Colonic mucosa (tissue), 4 donors: ENCODE data around the gene AK1. TPM values are rescaled to one million over a fixed set of nuclear protein-coding genes. Genes with fewer than 3 reads are reported as not detected.
"Not testable (repeated sequence)": the region's sequence is repeated elsewhere in the genome, so short reads cannot be mapped to it uniquely, and the experiment has no call there.

Experiments
- DNase-seq: peaks from one replicate; pipeline ENCODE4 v3.0.0-alpha.2; 2020
- H3K27ac ChIP-seq: fragments of 200-600 bp; one replicate; pipeline ENCODE4 v1.8.0; 2021
- H3K27me3 ChIP-seq: fragments of 200-600 bp; one replicate; pipeline ENCODE4 v1.8.0; 2021
- H3K36me3 ChIP-seq: fragments of 200-600 bp; one replicate; pipeline ENCODE4 v1.8.0; 2021
- H3K4me1 ChIP-seq: fragments of 200-600 bp; one replicate; pipeline ENCODE4 v1.8.0; 2021; ENCODE audit warnings: mild to moderate bottlenecking
- H3K4me3 ChIP-seq: fragments of 200-600 bp; one replicate; pipeline ENCODE4 v1.8.0; 2021
- H3K9ac ChIP-seq, 2 donors: one replicate each; pipeline ENCODE4 v1.7.0; 2013; ENCODE audit warnings: control low read depth in 2 of 2, low read depth in 2 of 2, low read length in 2 of 2
- H3K9me3 ChIP-seq: fragments of 200-600 bp; one replicate; pipeline ENCODE4 v1.8.0; 2021
- intact Hi-C: fragments of 100-400 bp; cut with DNase I; formaldehyde crosslinking; loops from one replicate; pipeline ENCODE4 v1.14.1; 2022
- total RNA-seq, 2 donors: library from RNA; stranded (reverse); fragmentation: NEBNext Ultra II Directional in 1 of 2; extraction: Animal tissue kit (Norgen Biotek cat#: 25700) in 1 of 2; gene quantifications; one replicate each; pipeline ENCODE4 v1.2.1, GENCODE V29; 2021
- TF ChIP-seq, protein P1 (sequence below): fragments of 200-600 bp; IDR thresholded peaks from one replicate; pipeline ENCODE4 v1.8.0; 2022; ENCODE audit warnings: antibody characterized with exemption, mild to moderate bottlenecking
- donor health status: healthy.
- donor health status: DM: no; HTN: no; CAD: no.
- donor health status: DM: no; HTN: no; CAD: no.

The AK1 gene
- total RNA-seq, 2 donors from 2014 or later = 159 to 166 TPM

DNA sequence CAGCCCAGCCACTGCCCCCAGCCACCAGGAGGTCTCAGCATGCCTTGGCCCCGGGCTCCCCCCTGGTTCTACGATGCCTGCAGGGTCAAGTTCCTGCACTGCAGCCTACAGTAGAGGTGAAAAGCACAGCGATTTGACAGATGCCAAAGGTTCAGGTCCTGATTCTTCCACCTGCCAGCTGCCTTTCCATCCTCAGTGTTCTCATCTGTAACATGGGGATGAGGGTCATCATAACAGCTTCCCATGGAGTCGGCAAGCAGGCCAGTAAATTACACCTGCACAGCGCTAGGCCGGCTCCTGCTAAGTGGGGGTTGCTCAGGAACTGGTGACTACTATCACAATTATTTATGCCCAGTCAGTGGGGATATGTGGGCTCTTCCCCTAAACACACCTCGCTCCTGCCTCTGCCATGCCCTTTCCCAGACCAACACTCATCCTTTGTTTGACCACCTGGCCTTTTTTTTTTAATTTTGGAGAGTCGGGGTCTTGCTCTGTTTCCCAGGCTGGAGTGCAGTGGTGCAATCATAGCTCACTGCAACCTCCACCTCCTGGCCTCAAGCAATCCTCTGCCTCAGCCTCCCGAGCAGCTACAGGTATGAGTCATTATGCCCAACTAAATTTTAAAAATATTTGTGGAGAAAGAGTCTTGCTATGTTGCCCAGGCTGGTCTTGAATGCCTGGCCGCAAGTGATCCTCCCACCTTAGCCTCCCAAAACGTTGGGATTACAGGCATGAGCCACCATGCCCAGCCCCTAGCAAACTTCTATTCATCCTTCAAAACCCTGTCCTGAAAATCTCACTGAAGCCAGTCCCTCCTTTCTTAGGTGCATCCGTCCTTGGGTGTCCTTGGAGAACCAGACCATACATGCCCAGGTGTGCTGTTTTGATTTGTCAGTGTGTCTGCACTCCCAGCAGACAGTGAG lies 29.4 kb downstream of the AK1 start:
- Histone ChIP-seq H3K27me3 (no peaks in the 10 kb centered on the region), H3K9ac (no peak overlapping the region), H3K36me3 (no peaks in the 10 kb centered on the region), H3K4me1 (no peaks in the 10 kb centered on the region), H3K9me3 (peaks cover 3% of the 10 kb centered on the region), H3K4me3 (no peak overlapping the region), H3K27ac (no peak overlapping the region)
- intact Hi-C loops = no loop called here
- DNase-seq = no peak
- TF ChIP-seq, protein P1, sequence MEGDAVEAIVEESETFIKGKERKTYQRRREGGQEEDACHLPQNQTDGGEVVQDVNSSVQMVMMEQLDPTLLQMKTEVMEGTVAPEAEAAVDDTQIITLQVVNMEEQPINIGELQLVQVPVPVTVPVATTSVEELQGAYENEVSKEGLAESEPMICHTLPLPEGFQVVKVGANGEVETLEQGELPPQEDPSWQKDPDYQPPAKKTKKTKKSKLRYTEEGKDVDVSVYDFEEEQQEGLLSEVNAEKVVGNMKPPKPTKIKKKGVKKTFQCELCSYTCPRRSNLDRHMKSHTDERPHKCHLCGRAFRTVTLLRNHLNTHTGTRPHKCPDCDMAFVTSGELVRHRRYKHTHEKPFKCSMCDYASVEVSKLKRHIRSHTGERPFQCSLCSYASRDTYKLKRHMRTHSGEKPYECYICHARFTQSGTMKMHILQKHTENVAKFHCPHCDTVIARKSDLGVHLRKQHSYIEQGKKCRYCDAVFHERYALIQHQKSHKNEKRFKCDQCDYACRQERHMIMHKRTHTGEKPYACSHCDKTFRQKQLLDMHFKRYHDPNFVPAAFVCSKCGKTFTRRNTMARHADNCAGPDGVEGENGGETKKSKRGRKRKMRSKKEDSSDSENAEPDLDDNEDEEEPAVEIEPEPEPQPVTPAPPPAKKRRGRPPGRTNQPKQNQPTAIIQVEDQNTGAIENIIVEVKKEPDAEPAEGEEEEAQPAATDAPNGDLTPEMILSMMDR = no peak

DNA sequence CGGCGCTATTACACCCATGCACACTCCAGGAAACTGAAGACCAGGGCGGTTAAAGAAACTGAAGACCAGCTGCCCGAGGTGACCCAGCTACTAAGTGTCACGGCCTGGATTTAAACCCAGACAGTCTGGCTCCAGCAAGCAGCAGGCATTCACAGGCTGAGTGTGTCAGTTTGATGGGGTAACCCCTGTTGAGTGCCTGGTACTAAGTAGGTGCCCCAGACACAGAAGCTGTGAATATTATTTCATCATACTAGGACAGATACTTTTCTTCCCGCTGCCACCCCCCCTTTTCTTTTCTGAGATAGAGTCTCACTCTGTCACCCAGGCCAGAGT lies 30.3 kb downstream of the AK1 start:
- Histone ChIP-seq H3K27ac (no peak overlapping the region), H3K36me3 (no peaks in the 10 kb centered on the region), H3K9ac (peak overlapping the region; percentile 24 to 46), H3K4me1 (no peaks in the 10 kb centered on the region), H3K27me3 (no peaks in the 10 kb centered on the region), H3K4me3 (no peak overlapping the region), H3K9me3 (peaks cover 3% of the 10 kb centered on the region)
- no peak for DNase-seq
- intact Hi-C loops = no loop called here
- TF ChIP-seq, protein P1 = no peak

DNA sequence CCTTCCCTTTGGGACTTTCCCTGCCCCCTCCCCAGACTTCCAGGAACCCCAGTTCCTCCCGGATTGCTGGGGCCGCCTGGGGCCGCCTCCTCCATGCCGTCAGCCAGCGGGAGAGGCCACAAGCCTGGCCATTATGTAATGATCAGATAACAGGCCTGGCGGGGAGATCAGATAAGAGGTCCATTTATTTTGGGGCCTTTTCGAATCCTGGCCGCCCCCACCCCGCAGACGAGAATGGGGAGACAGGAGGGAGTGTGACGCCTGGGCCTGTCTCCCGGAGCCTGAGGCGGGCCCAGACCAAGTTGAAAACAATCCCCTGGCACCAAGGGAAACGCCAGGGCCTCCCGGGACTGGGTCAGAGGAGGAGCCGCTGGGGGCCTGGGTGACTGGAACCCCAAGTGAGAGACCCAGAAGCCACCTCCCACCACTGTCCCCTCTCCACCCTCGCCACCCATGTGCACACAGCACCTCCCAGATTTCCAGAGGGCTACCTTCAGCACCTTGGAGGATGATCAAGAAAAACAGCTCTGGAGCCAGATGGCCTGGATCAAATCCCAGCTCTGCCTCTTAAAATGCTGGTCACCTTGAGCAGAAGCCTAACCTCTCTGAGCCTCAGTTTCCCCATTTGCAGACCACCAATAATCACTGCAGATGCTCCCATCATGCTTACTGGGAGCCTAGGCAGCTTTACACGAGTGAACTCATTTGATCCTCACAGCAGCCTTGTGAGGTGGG lies 30.9 kb downstream of the AK1 start:
- TF ChIP-seq, protein P1 = no peak
- Histone ChIP-seq H3K36me3 (no peaks in the 10 kb centered on the region), H3K9ac (peak overlapping the region; percentile 24 to 46), H3K27ac (no peak overlapping the region), H3K27me3 (no peaks in the 10 kb centered on the region), H3K4me1 (no peaks in the 10 kb centered on the region), H3K9me3 (peaks cover 3% of the 10 kb centered on the region), H3K4me3 (no peak overlapping the region)
- intact Hi-C loops = no loop called here
- no peak for DNase-seq

DNA sequence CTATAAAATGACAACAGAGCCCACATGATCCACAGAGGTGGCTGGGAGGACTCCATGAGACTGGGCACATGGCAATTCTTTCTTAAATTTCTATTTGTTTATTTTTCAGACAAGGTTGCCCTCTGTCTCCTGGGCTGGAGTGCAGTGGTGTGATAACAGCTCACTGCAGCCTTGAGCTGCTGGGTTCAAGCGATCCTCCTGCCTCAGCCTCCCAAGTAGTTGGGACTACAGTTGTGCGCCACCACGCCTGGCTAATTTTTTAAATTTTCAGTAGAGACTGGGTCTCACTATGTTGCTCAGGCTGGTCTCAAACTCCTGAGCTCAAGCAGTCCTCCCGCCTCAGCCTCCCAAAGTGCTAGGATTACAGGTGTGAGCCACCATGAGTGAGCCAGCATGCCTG lies 31.9 kb downstream of the AK1 start:
- H3K4me3 ChIP-seq, H3K9me3 ChIP-seq, H3K4me1 ChIP-seq, H3K36me3 ChIP-seq, intact Hi-C loops, DNase-seq, H3K27me3 ChIP-seq, H3K9ac ChIP-seq: not testable (repeated sequence)
- H3K27ac ChIP-seq = peak overlapping the region; percentile 17

DNA sequence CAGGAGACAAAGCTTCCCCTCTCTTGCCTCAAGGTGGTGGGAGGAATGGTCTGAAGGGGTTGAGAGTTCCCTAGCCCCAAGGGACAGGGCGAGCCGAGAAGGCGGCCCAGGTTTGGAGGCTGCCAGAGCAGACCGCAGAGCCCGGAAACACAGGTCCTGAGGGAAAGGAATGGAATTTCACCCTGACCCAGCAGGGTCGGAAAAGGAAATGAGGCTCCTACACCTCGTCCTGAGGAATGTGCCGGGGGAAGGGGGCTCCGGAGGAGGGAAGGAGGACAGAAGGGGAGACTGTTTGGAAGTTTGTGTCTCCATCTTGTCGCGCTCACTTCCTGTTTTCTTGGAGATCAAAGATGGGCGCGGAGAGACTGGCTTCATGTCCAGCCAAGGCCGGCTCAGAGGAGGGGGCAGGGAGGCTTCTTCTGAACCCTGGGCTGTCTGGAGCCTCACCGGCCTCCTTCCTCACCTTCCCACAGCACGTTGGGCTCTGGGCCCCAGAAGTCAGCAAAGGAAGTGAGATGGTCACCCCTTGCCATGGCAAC lies 32.6 kb downstream of the AK1 start:
- no peak for DNase-seq
- Histone ChIP-seq H3K9me3 (peaks cover 3% of the 10 kb centered on the region), H3K27me3 (no peaks in the 10 kb centered on the region), H3K4me1 (no peaks in the 10 kb centered on the region), H3K27ac (peak overlapping the region; percentile 17), H3K4me3 (no peak overlapping the region), H3K36me3 (no peaks in the 10 kb centered on the region), H3K9ac (no peak overlapping the region)
- intact Hi-C loops = no loop called here
- TF ChIP-seq, protein P1 = no peak
